Activated CD4-positive, alpha-beta T cell treated with anti-CD3 and anti-CD28 coated beads for 36 hours (primary cell): ENCODE results near the gene HSPB7. TPM values are rescaled to one million over a fixed set of nuclear protein-coding genes. Genes with fewer than 3 reads are reported as not detected.
A peak's percentile ranks its signal among the peaks of the same experiment; 100 is the strongest.

ENCODE experiments used
- ATAC-seq: fragments of 200-7000 bp; cut with Tn5 transposase; one replicate; pipeline ENCODE4 v1.10.0; 2021; ENCODE audit warnings: mild to moderate bottlenecking, moderate library complexity
- CTCF ChIA-PET: fragments of 350-600 bp; sonication (Branson Sonifier 250); formaldehyde crosslinking; loops from one replicate; lab custom pipeline; 2021; ENCODE audit warnings: antibody characterized with exemption; lab: Charles Lee
- POLR2A ChIA-PET: fragments of 350-600 bp; sonication (Branson Sonifier 250); formaldehyde crosslinking; loops from one replicate; lab custom pipeline; 2021; ENCODE audit warnings: antibody characterized with exemption, inconsistent platforms; lab: Charles Lee
- DNase-seq: peaks from one replicate; pipeline ENCODE4 v3.0.0-alpha.2; 2020
- H3K27ac Mint-ChIP-seq: one replicate; pipeline ENCODE4 v1.8.0; 2021; ENCODE audit warnings: mixed read lengths
- H3K27me3 Mint-ChIP-seq: one replicate; pipeline ENCODE4 v1.8.0; 2021; ENCODE audit warnings: mixed read lengths
- H3K36me3 Mint-ChIP-seq: one replicate; pipeline ENCODE4 v1.8.0; 2021; ENCODE audit warnings: low read depth, mixed read lengths
- H3K4me1 Mint-ChIP-seq: one replicate; pipeline ENCODE4 v1.8.0; 2021; ENCODE audit warnings: mixed read lengths
- H3K4me3 Mint-ChIP-seq: one replicate; pipeline ENCODE4 v1.8.0; 2021; ENCODE audit warnings: mild to moderate bottlenecking, moderate library complexity, mixed read lengths
- H3K9me3 Mint-ChIP-seq: one replicate; pipeline ENCODE4 v1.8.0; 2021; ENCODE audit warnings: low read depth, mixed read lengths
- intact Hi-C, 2 experiments: fragments of 100-400 bp; cut with DNase I in 1 of 2; cut with micrococcal nuclease in 1 of 2; formaldehyde crosslinking; loops; one replicate each; pipeline versions ENCODE4 v1.14.2 to v1.15.1; 2022 to 2024; cut with DNase I, micrococcal nuclease
- total RNA-seq, 2 experiments: library from RNA; stranded (reverse); gene quantifications; one replicate each; pipeline ENCODE4 v1.2.3, GENCODE V29; 2021

The HSPB7 gene
- total RNA-seq, 2 experiments from 2014 or later, result not detected

- H3K36me3 Mint-ChIP-seq, result peaks cover 35% of the 10 kb centered on the region
- ChIA-PET POLR2A (interaction anchor here (0.6 to 5.2 kb wide), 4 partner anchors 9 to 34 kb away, joined by 3 to 45 read pairs (median 24); no protein-coding TSS in a partner anchor), CTCF (interaction anchor here (0.6 to 2.7 kb wide), 8 partner anchors 8 to 378 kb away, joined by 3 to 17 read pairs (median 4); partner anchors contain the start of gene FBXO42)
- H3K4me3 Mint-ChIP-seq, result peak overlapping the region; percentile 85
- DNase-seq, result peak; percentile 62
- H3K9me3 Mint-ChIP-seq, result no peaks in the 10 kb centered on the region
- peak; percentile 54 for ATAC-seq
- H3K27ac Mint-ChIP-seq, result peak overlapping the region; percentile 93
- intact Hi-C loops, result loop anchor here (1.0 to 10.0 kb wide), 4 partner anchors 9 to 930 kb away; partner anchors contain the start of gene CASP9 (in 1 of the 2)
- H3K27me3 Mint-ChIP-seq, result no peaks in the 10 kb centered on the region
- H3K4me1 Mint-ChIP-seq, result peaks cover 53% of the 10 kb centered on the region
These were observed 43.0 kb downstream of the HSPB7 start for GRCh38 chr1:15974855-15975254.

- H3K4me1 Mint-ChIP-seq, result peaks cover 54% of the 10 kb centered on the region
- no peaks in the 10 kb centered on the region for H3K27me3 Mint-ChIP-seq
- no peak for DNase-seq
- ATAC-seq, result no peak
- peak overlapping the region; percentile 49 for H3K27ac Mint-ChIP-seq
- H3K9me3 Mint-ChIP-seq, result no peaks in the 10 kb centered on the region
- peaks cover 41% of the 10 kb centered on the region for H3K36me3 Mint-ChIP-seq
- ChIA-PET CTCF (interaction anchor here (0.8 to 0.9 kb wide), 2 partner anchors 10 to 169 kb away, joined by 3 to 4 read pairs; no protein-coding TSS in a partner anchor), POLR2A (interaction anchor here (1.0 to 5.2 kb wide), 2 partner anchors 24 to 55 kb away, joined by 3 to 45 read pairs; no protein-coding TSS in a partner anchor)
- intact Hi-C loops, result loop anchor here in 1 of 2 experiments (2.0 to 10.0 kb wide), 2 partner anchors 449 to 931 kb away; partner anchors contain the start of gene CASP9
- H3K4me3 Mint-ChIP-seq, result peak overlapping the region; percentile 1
These were observed 44.1 kb downstream of the HSPB7 start for GRCh38 chr1:15973772-15974171.

- Mint-ChIP-seq H3K27me3 (no peaks in the 10 kb centered on the region), H3K9me3 (no peaks in the 10 kb centered on the region), H3K4me1 (peaks cover 66% of the 10 kb centered on the region), H3K4me3 (no peak overlapping the region), H3K36me3 (peaks cover 54% of the 10 kb centered on the region), H3K27ac (no peak overlapping the region)
- ChIA-PET CTCF (no interaction called here), POLR2A (interaction anchor here (0.5 to 5.2 kb wide), 4 partner anchors 8 to 1235 kb away, joined by 4 to 45 read pairs (median 6); no protein-coding TSS in a partner anchor)
- intact Hi-C loops, result loop anchor here in 1 of 2 experiments (10.0 kb wide), 1 partner anchor 932 kb away; no protein-coding TSS in a partner anchor
- ATAC-seq (no peak), DNase-seq (no peak)
These were observed 45.4 kb downstream of the HSPB7 start for GRCh38 chr1:15972409-15972808.

- no peaks in the 10 kb centered on the region for H3K27me3 Mint-ChIP-seq
- ChIA-PET CTCF (no interaction called here), POLR2A (no interaction called here)
- no peaks in the 10 kb centered on the region for H3K9me3 Mint-ChIP-seq
- no peak overlapping the region for H3K4me3 Mint-ChIP-seq
- DNase-seq (no peak), ATAC-seq (no peak)
- H3K4me1 Mint-ChIP-seq, result peaks cover 71% of the 10 kb centered on the region
- intact Hi-C loops, result loop anchor here in 1 of 2 experiments (10.0 kb wide), 1 partner anchor 934 kb away; no protein-coding TSS in a partner anchor
- H3K36me3 Mint-ChIP-seq, result peaks cover 59% of the 10 kb centered on the region
- no peak overlapping the region for H3K27ac Mint-ChIP-seq
These were observed 46.9 kb downstream of the HSPB7 start for GRCh38 chr1:15970911-15971310.

- Mint-ChIP-seq H3K36me3 (peaks cover 60% of the 10 kb centered on the region), H3K4me3 (no peak overlapping the region), H3K27ac (no peak overlapping the region), H3K27me3 (no peaks in the 10 kb centered on the region), H3K9me3 (no peaks in the 10 kb centered on the region), H3K4me1 (peaks cover 80% of the 10 kb centered on the region)
- ChIA-PET CTCF (interaction anchor here (0.6 to 1.0 kb wide), 3 partner anchors 10 to 308 kb away, joined by 3 to 4 read pairs (median 3); no protein-coding TSS in a partner anchor), POLR2A (no interaction called here)
- DNase-seq, result no peak
- ATAC-seq, result no peak
- intact Hi-C loops, result loop anchor here in 1 of 2 experiments (10.0 kb wide), 1 partner anchor 735 kb away; no protein-coding TSS in a partner anchor
These were observed 48.4 kb downstream of the HSPB7 start for GRCh38 chr1:15969321-15969880.

GRCh38 chr1:15968172-15968571 is 49.7 kb downstream of the HSPB7 start:
- Mint-ChIP-seq H3K27ac (peak overlapping the region; percentile 94), H3K4me1 (peaks cover 83% of the 10 kb centered on the region), H3K9me3 (no peaks in the 10 kb centered on the region), H3K4me3 (no peak overlapping the region), H3K36me3 (peaks cover 56% of the 10 kb centered on the region), H3K27me3 (no peaks in the 10 kb centered on the region)
- DNase-seq (no peak), ATAC-seq (no peak)
- POLR2A ChIA-PET, result interaction anchor here (0.6 kb wide), 1 partner anchor 19 kb away, joined by 3 read pairs; no protein-coding TSS in a partner anchor
- intact Hi-C loops, result loop anchor here in 1 of 2 experiments (10.0 kb wide), 1 partner anchor 733 kb away; no protein-coding TSS in a partner anchor
- CTCF ChIA-PET, result no interaction called here

- Mint-ChIP-seq H3K4me1 (peaks cover 81% of the 10 kb centered on the region), H3K4me3 (peak overlapping the region; percentile 46), H3K27me3 (no peaks in the 10 kb centered on the region), H3K27ac (peak overlapping the region; percentile 94), H3K9me3 (no peaks in the 10 kb centered on the region), H3K36me3 (peaks cover 44% of the 10 kb centered on the region)
- DNase-seq (no peak), ATAC-seq (no peak)
- intact Hi-C loops, result loop anchor here (1.0 to 10.0 kb wide), 7 partner anchors 8 to 732 kb away; partner anchors contain the start of genes SPEN (in 2 of the 2) and SZRD1 (in 1 of the 2)
- CTCF ChIA-PET, result interaction anchor here (2.0 kb wide), 1 partner anchor 9 kb away, joined by 17 read pairs; the partner anchor contains the start of gene ZBTB17
- POLR2A ChIA-PET, result interaction anchor here (0.6 to 5.1 kb wide), 3 partner anchors 9 to 276 kb away, joined by 8 to 77 read pairs (median 43); partner anchors contain the start of gene ZBTB17
These were observed 50.9 kb downstream of the HSPB7 start for GRCh38 chr1:15966956-15967344.

GRCh38 chr1:15966081-15966955 is 51.5 kb downstream of the HSPB7 start:
- Mint-ChIP-seq H3K27ac (peak overlapping the region; percentile 98), H3K27me3 (no peaks in the 10 kb centered on the region), H3K36me3 (peaks cover 44% of the 10 kb centered on the region), H3K4me1 (peaks cover 83% of the 10 kb centered on the region), H3K9me3 (no peaks in the 10 kb centered on the region), H3K4me3 (peak overlapping the region; percentile 54)
- CTCF ChIA-PET, result interaction anchor here (0.6 to 2.0 kb wide), 4 partner anchors 9 to 478 kb away, joined by 3 to 17 read pairs (median 6); partner anchors contain the start of gene ZBTB17
- peak; percentile 79 for ATAC-seq
- POLR2A ChIA-PET, result interaction anchor here (0.6 to 5.1 kb wide), 8 partner anchors 9 to 275 kb away, joined by 3 to 77 read pairs (median 6); partner anchors contain the start of genes SPEN and ZBTB17
- peak; percentile 93 for DNase-seq
- intact Hi-C loops, result loop anchor here (1.0 to 10.0 kb wide), 7 partner anchors 9 to 732 kb away; partner anchors contain the start of genes SPEN (in 2 of the 2) and SZRD1 (in 1 of the 2)

GRCh38 chr1:15965228-15965767 is 52.5 kb downstream of the HSPB7 start:
- peaks cover 39% of the 10 kb centered on the region for H3K36me3 Mint-ChIP-seq

More at GRCh38 chr1:15965228-15965767, 52.5 kb downstream of the HSPB7 start:
- ChIA-PET POLR2A (interaction anchor here (1.0 to 5.1 kb wide), 6 partner anchors 10 to 131 kb away, joined by 3 to 77 read pairs (median 6); partner anchors contain the start of genes SPEN and ZBTB17), CTCF (interaction anchor here (0.7 to 2.0 kb wide), 3 partner anchors 10 to 22 kb away, joined by 4 to 17 read pairs (median 8); partner anchors contain the start of gene ZBTB17)
- Mint-ChIP-seq H3K27me3 (no peaks in the 10 kb centered on the region), H3K9me3 (no peaks in the 10 kb centered on the region), H3K27ac (peak overlapping the region; percentile 98), H3K4me3 (peak overlapping the region; percentile 54), H3K4me1 (peaks cover 87% of the 10 kb centered on the region)
- intact Hi-C loops, result loop anchor here (1.0 to 10.0 kb wide), 5 partner anchors 14 to 730 kb away; partner anchors contain the start of gene CASP9 (in 1 of the 2)
- peak; percentile 42 for DNase-seq
- peak; percentile 28 for ATAC-seq
